ENCODE results near the gene ITPK1.

Gene ITPK1

GRCh38 chr14:93029911-93030508, 85.7 kb downstream of the ITPK1 start:
- TF ChIP-seq, protein P1, sequence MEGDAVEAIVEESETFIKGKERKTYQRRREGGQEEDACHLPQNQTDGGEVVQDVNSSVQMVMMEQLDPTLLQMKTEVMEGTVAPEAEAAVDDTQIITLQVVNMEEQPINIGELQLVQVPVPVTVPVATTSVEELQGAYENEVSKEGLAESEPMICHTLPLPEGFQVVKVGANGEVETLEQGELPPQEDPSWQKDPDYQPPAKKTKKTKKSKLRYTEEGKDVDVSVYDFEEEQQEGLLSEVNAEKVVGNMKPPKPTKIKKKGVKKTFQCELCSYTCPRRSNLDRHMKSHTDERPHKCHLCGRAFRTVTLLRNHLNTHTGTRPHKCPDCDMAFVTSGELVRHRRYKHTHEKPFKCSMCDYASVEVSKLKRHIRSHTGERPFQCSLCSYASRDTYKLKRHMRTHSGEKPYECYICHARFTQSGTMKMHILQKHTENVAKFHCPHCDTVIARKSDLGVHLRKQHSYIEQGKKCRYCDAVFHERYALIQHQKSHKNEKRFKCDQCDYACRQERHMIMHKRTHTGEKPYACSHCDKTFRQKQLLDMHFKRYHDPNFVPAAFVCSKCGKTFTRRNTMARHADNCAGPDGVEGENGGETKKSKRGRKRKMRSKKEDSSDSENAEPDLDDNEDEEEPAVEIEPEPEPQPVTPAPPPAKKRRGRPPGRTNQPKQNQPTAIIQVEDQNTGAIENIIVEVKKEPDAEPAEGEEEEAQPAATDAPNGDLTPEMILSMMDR (IDR thresholded peaks at IDR 0.05; ENCODE audit: low read depth, low read length): no peak
- no peak for DNase-seq (ENCODE audit: low read depth in 2 of 2)
- H3K4me3 ChIP-seq (replicated peaks in 1 of 2; ENCODE audit: low read depth in 2 of 2, low read length in 2 of 2): no peak overlapping the region

DNA sequence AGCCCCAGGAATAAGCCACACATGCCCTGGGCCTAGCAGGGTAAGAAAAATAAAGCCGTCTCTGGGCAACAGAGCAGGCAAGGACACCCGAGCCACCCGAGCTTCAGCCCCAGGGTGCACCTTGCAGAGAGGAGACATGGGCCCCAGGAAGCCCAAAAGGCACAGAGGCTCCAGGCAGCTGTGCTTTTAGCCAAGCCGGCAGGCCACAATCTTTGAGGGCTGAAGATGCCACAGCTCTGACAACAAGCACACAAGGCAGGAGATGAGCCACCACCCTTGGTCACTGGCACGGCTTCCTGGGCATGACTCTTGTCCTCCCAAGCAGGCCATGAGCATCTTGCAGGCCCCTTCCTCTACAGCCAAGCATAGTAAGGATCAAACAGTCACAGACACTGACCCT, 86.3 kb downstream of the ITPK1 start:
- TF ChIP-seq, protein P1 (IDR thresholded peaks at IDR 0.05; ENCODE audit: low read depth, low read length): no peak
- DNase-seq (ENCODE audit: low read depth in 2 of 2): no peak
- H3K4me3 ChIP-seq (replicated peaks in 1 of 2; ENCODE audit: low read depth in 2 of 2, low read length in 2 of 2): no peak overlapping the region

- DNase-seq (ENCODE audit: low read depth in 2 of 2): no peak
- TF ChIP-seq, protein P1 (IDR thresholded peaks at IDR 0.05; ENCODE audit: low read depth, low read length): no peak
- H3K4me3 ChIP-seq (replicated peaks in 1 of 2; ENCODE audit: low read depth in 2 of 2, low read length in 2 of 2): no peak overlapping the region
Measured at GRCh38 chr14:93028724-93029076, 87.0 kb downstream of the ITPK1 start.

DNA sequence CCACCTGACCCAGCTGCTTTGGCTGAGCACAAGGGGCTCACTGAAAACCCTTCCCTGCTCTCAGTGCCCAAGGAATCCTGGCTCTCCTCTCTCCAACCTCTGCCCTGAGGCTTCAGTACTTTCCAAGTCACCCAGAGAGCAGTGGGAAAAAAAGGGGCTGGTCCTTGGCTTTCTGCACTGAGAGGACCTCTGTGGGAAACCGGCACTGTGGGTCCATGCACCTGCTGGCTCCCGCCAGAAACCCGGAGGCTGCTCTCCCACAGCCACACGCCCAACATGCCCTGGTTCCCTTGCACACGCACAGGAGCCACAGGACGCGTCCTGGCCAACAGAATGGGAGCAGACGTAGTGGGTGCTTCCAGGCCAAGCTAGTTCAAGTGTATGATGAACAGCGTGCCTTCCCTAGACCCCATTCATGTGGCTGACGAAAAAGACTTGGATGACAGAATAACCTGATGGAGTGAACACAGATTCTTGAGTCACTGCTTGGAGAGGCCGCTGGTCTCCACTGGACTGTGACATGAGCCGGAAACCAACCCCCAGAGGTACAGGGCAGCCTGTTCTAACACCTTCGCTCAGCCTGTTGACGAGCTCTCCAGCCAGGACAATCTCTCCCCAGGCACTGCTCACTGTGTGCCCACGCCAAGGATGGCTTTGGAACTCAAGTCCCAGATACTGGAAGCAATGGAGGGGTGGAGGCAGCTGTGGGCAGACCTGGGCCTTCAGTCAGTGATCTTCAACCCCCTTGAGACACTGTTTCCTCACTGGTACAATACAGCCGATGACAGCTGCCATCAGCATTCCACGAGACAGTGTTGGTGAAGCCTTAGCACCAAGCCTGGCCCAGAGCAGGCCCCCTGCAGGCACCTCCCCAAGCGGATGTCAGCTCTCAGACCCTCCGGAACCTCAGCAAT, 87.7 kb downstream of the ITPK1 start:
- TF ChIP-seq, protein P1 (IDR thresholded peaks at IDR 0.05; ENCODE audit: low read depth, low read length): no peak
- no peak for DNase-seq (ENCODE audit: low read depth in 2 of 2)
- no peak overlapping the region for H3K4me3 ChIP-seq (replicated peaks in 1 of 2; ENCODE audit: low read depth in 2 of 2, low read length in 2 of 2)

- no peak overlapping the region for H3K4me3 ChIP-seq (replicated peaks in 1 of 2; ENCODE audit: low read depth in 2 of 2, low read length in 2 of 2)
- TF ChIP-seq, protein P1 (IDR thresholded peaks at IDR 0.05; ENCODE audit: low read depth, low read length): no peak
- DNase-seq (ENCODE audit: low read depth in 2 of 2): no peak
Measured at GRCh38 chr14:93026339-93026738, 89.4 kb downstream of the ITPK1 start.

DNA sequence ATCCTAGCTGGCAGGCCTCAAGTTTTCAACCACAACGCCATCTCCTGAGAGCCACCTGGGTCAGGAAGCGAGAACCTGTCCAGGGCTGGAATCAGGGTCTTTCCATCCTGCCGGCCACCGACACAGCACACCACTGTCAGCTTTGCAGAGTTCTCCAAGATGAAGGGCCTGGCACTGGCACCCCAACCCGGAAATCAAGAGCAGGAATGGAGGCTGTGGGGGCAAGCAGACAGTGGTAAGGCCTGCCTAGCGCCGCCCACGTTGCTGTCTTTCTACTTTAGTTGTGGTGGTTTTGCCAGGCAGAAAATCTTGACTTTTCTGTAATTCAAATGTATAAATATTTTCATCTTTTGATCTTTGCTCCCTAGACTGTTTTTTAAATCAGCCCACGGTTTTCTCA, 90.7 kb downstream of the ITPK1 start:
- DNase-seq (ENCODE audit: low read depth in 2 of 2): no peak
- TF ChIP-seq, protein P1 (IDR thresholded peaks at IDR 0.05; ENCODE audit: low read depth, low read length): no peak
- no peak overlapping the region for H3K4me3 ChIP-seq (replicated peaks in 1 of 2; ENCODE audit: low read depth in 2 of 2, low read length in 2 of 2)

Data from cardiac fibroblast (primary cell).